Erythroblast (primary cell): ENCODE measurements around the gene FAM13A.
"Not testable (repeated sequence)": the region's sequence is repeated elsewhere in the genome, so short reads cannot be mapped to it uniquely, and the experiment has no call there.

Source experiments
- GATA1 ChIP-seq: IDR thresholded peaks from 2 replicates; pipeline ENCODE4 v1.6.1; 2011; ENCODE audit warnings: low read depth, mild to moderate bottlenecking, control low read depth, low read length, moderate library complexity
- POLR2A ChIP-seq: IDR thresholded peaks from 2 replicates; pipeline ENCODE4 v1.6.1; 2011; ENCODE audit warnings: mild to moderate bottlenecking, low read length

GRCh38 chr4:88995257-88995656 is 61.7 kb downstream of the FAM13A start:
- TF ChIP-seq POLR2A = peak; percentile 41
- TF ChIP-seq GATA1 = not testable (repeated sequence)
